NK-92 (cell line): ENCODE measurements around the gene MEFV.
"Not testable (repeated sequence)": the region's sequence is repeated elsewhere in the genome, so short reads cannot be mapped to it uniquely, and the experiment has no call there.

Experiments used
- DNase-seq: peaks from one replicate; lab custom pipeline; 2025; ENCODE audit not compliant: unreplicated experiment; lab: John Stamatoyannopoulos, UW

MEFV gene, protein sequence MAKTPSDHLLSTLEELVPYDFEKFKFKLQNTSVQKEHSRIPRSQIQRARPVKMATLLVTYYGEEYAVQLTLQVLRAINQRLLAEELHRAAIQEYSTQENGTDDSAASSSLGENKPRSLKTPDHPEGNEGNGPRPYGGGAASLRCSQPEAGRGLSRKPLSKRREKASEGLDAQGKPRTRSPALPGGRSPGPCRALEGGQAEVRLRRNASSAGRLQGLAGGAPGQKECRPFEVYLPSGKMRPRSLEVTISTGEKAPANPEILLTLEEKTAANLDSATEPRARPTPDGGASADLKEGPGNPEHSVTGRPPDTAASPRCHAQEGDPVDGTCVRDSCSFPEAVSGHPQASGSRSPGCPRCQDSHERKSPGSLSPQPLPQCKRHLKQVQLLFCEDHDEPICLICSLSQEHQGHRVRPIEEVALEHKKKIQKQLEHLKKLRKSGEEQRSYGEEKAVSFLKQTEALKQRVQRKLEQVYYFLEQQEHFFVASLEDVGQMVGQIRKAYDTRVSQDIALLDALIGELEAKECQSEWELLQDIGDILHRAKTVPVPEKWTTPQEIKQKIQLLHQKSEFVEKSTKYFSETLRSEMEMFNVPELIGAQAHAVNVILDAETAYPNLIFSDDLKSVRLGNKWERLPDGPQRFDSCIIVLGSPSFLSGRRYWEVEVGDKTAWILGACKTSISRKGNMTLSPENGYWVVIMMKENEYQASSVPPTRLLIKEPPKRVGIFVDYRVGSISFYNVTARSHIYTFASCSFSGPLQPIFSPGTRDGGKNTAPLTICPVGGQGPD

DNA sequence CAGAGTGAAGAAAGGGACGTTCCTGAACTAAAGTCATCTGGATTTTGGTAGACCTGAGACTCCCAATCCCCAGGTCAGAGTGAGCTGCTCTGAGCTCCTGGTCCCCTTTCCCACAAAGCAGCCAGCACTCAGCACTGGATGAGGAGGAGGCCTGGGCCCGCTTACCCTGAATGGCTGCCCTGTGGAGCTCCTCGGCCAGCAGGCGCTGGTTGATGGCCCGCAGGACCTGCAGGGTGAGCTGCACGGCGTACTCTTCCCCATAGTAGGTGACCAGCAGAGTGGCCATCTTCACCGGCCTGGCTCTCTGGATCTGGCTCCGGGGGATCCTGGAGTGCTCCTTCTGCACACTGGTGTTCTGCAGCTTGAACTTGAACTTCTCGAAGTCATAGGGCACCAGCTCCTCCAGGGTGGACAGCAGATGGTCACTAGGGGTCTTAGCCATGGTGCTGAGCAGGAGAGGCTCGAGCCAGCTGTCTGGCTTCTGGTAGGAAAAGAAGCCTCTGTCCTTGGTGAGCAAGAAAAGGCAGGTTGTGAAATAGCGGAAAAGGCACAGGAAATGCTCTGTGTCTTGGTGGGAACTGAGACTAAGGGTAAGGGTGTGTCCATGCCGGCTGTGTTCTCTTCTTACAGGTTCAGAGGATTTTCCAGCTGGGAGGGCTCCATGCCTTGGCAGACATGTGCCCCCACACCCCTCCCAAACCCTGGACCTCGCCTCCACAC, at the start of gene MEFV:
TSS of gene MEFV (minus strand) at position 488 of the 720 bp plus-strand sequence. CDS start at position 442, 46 bp downstream.
- DNase-seq: no peak

DNA sequence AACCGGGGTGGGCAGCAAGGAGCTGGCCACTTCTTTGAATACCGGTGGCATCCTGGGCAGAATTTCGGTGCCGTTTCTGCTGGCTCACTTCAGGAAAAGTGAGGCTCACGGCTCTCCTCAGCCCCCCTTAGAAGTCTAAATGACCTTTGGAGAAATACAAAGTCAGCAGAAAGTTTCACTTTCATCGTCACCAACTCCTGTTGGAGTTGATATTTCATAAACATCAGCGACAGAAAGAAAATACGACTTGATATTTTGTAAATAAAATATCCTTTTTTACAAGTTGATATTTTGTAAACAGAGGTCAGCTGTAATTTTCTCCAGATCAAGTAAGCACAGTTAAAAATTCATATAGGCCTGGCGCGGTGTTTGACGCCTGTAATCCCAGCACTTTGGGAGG, 49.6 kb upstream of the MEFV start:
- no peak for DNase-seq

DNA sequence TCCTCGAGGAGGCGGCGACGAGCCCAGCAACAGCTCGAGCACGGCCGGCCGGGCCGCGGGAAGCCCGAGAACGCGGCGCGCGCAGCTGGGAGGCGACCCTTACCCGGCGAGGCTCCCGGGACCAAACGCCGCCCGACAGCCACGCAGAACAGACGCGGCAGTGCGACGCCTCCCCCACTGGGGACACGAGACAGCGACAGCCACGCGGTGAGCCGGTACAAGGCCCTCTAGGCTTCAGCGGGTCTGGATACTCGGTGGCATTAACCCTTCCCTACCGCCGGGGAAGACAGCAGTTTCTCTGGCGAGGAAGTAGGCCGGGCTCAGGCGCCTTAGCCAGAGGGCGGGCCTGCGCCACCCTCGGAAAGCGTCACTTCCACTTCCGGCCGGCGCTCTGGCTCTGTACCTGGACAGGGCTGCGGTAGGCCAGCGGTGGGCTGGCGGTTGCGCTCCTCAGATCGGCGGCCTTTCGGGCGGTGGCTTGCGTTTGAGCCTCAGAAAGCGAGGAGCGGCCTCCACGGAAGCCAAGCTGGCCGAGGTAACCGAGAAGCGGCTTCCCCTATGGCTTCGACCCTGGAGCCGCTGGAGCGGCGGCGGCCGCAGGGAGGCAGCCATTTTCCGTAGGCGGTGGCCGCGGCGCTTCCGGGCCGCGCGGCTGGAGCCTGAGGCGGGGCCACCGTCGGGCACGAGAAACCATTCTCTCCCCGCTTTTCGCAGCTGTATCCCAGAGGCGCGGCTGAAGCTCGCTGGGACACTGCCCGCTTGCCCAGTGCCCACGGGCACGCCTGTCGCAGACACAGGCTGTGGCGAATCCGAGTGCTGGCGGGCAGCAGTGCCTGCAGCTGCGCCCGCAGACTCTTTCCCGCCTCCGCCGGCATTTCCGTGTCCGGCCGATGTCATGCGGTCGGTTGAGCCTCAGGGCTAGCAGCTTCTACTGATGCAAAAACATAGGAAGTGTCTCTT, 49.0 kb upstream of the MEFV start, which contains the start of the genes TIGD7 and ZNF75A:
TSS of gene TIGD7 (minus strand) at position 322 of the 960 bp plus-strand sequence. CDS start 4,816 bp downstream, outside the sequence.
TSS of gene ZNF75A (plus strand) at position 389 of the 960 bp plus-strand sequence. CDS start 2,932 bp downstream, outside the sequence.
- DNase-seq: no peak

DNA sequence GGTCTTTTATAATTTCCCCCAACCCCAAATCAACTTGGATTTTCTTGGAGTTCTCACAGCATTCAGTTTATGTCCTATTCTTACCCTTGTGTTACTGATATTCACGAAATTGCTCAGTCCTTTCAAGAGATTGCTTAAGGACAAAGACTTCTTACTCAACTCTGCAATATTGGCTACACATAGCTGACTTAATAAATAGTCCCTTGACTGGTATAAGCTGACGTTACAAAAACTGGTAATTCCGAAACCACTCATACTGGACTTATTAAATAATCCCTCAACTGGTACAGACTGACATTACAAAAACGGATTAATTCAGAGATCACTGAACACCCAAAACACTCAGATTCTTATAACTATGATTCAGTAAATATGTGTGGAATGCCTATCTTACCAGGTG, 47.9 kb upstream of the MEFV start:
- DNase-seq: no peak

DNA sequence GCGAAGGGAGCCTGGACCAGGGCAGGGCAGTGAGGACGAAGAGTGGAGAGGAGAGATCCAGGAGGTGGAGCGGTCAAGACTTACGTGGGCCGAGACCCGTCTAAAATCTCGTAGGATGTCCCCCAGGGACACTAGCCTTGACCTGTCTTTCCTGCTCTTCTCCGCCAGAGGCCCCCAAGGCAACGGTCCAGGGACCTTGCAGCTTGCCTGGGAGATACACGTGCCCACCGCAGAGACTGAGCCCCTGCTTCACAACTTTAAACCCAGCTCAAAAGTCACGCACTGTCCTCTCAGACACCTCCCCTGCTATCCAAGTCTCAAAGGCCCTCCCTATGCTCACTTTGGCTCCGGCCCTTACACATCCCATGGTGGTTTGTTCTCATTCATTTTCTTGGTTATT, 39.4 kb upstream of the MEFV start:
- DNase-seq: no peak

DNA sequence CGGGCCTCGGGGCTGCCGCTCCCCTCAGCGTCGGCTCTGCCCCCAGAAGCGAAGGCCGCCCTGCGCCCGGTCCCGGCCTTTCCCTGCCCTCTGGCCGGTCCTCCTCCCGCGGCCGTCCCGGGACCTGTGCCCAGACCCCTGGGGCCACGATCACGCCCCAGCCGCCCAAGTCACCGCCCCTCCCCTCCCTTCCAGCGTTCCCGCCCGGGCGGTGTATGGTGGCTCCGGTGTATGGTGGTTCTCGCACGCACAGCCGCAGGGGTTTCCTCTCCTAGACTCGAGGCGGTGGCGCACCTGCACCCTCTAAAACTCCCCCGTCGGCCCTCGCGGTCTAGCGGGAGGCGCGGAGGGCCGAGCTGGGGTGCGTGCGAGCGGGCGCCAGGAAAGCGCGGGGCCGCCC, 38.8 kb upstream of the MEFV start:
- no peak for DNase-seq

DNA sequence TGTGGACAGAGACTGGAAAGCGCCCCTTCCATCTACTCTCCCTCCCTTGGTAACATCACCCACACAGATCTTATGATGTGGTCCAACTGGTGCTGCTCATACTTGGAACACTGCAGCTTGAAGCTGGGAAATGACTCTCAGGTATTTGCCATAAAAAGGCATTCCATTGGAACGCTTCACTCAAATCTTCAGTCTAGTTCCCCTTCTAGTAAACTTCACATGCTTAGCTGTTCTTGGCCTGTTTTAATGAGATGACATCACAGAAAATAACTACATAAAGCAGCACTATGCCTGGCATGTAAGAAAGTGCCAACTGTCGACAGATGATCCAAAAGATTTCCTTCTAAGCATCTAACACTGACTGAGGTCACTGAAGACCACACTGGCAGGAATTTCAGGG, 36.2 kb upstream of the MEFV start:
- no peak for DNase-seq

DNA sequence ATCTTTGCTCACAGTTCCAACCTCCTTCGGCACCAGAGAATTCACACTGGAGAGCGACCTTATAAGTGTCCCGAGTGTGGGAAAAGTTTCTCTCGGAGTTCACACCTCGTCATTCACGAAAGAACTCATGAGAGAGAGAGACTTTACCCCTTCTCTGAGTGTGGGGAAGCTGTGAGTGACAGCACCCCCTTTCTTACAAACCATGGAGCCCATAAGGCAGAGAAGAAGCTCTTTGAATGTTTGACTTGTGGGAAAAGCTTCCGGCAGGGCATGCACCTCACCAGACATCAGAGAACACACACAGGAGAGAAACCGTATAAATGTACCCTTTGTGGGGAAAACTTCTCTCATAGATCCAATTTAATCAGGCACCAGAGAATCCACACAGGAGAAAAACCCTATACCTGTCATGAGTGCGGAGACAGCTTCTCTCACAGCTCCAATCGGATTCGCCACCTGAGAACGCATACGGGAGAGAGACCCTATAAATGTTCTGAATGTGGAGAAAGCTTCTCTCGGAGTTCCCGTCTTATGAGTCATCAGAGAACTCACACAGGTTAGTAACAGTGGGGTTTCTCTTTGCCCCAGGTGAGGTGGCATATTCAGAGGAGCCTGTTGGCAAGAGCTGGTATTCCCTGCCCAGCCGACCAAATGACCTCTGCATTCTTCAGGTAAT, 33.7 kb upstream of the MEFV start:
- no peak for DNase-seq

DNA sequence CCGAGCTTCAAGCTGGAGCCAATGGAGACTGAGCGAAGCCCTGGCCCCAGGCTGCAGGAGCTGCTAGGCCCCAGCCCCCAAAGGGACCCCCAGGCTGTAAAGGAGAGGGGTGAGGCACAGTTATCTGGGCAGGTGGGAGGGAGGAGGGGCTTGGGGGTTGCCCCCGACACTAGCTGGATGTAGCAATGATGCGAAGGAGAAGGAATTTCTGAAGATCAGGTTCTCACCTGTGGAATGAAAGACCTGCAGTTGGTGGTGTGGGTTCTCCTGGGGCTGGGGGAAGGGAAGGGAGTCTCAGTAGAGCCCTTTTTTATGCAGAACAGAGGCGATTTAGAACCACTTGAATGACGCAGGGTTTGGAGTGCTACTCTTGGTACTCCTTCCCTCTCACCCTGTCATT, 28.7 kb upstream of the MEFV start:
- DNase-seq: no peak

DNA sequence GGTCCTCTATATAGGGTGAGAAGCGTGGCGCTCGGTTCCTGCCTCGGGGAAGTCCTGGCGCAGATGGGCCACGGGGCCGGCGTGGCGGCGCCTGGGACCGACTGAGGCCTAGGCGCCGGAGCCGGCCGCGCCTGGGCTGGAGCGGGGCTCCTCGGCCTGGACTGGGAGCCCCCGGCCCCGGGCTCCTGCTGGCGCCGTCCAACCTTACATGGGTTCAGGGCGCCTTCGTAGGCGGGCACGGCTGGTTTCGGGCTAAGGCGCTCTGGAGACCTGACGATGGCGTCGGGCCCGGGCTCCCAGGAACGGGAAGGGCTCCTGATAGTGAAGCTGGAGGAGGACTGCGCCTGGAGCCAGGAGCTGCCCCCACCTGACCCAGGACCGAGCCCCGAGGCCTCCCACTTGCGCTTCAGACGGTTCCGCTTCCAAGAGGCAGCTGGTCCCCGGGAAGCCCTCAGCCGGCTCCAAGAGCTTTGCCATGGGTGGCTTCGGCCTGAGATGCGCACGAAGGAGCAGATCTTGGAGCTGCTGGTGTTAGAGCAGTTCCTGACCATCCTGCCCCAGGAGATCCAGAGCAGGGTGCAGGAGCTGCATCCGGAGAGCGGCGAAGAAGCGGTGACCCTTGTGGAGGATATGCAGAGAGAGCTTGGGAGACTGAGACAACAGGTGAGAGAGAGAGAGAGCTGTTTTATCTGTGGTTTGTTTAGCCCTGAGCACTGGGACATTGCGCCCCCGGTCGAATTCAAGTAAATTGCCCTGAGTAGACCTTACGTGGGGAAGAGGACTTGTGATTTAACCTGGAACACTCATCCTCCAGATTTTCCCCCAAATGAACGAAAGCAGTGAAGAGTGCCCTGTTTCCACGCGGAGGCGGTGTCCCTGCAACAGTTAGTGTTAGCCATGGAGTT, 27.4 kb upstream of the MEFV start:
- DNase-seq: no peak

DNA sequence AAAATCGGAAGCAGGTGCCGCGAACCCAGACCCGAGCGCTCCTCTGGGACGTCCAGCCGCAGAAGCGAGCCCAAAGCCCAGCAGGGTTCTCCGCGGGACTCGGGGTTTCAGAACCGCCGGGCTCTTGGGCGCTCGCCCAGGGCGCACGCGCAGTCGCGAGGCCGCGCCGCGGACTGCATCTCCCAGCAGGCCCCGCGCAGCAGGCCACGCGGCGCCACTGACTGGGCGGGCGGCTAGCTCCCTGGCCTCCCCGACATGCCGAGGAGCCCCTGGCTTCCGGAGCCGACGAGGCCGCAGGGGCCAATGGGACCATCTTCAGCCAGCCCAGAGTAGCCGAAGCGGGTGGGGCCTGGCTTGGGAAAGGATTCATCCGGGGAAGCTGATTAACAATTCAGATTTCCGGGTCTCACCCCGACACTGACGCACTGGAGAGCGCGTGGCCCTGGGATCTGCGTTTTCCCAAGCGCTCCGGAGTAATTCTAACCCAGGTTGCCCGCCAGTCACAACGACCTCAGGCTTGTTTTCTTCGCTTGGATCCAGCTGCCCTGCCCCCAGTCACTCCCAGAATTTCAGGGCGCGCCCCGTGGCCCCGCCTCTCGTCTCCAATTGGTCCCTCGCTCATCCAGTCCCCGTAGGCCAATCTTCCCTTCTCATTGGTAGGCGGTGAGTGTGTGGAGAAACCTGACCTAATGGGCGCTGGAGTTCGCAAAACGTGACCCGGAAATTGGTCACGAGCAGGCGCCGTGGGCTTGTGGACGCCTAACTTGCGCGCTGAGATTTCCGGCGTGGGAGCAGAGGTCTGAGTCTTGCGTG, 26.5 kb upstream of the MEFV start, which contains the start of gene ZNF263:
TSS of gene ZNF263 (plus strand) at position 762 of the 813 bp plus-strand sequence. CDS start 328 bp downstream, outside the sequence.
- DNase-seq: peak; percentile 81

DNA sequence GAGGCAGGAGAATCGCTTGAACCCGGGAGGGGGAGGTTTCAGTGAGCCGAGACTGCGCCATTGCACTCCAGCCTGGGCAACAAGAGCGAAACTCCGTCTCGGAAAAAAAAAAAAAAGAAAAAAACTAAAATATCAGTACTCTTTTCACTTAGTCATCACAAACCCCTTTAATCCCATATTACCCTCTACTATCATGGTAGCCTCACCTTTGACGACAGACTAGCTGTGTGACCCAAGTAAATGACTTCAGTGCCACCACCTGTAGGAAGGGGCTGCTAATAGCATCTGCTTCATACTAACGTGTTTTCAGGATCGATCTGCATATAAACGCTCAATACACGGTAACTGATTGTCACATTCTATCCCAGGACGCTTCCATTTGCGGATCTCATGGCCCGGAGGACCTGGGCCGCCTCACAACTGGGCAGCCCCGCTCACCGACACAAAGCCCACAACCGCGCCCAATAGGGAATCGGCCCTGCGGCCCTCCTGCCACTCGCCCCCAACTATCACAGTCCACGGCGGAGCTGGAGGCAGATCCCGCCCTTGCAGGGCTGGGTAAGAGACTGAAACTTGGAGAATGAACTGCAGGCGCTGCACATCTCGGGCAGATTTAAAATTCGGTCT, 25.8 kb upstream of the MEFV start:
- no peak for DNase-seq

DNA sequence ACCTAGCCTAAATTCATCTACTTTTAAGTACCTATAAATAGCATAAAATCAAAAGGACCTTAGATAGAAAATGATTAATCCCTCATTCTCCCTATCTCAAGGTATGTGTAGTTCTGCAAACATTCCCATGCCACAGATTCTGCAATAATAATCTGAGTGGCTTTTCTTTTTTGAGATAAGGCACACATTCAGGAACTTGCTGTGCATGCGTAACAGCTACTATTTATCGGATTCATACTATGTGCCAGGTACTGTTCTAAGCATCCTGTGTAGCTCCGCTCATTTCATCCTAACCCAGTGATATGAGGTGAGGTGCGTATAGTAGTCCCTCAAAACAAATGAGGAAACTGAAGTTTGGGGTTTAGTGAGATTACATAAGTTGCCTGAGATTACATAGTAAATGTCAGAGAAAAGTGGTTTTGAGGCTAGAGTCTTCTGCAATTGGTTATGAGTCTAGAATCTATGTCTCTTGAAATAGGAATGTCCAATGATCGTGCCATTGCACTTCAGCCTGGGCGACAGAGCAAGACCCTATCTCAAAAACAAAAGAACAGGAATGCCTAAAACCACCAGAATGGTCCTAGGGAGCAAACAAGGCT, 24.9 kb upstream of the MEFV start:
- DNase-seq: no peak

DNA sequence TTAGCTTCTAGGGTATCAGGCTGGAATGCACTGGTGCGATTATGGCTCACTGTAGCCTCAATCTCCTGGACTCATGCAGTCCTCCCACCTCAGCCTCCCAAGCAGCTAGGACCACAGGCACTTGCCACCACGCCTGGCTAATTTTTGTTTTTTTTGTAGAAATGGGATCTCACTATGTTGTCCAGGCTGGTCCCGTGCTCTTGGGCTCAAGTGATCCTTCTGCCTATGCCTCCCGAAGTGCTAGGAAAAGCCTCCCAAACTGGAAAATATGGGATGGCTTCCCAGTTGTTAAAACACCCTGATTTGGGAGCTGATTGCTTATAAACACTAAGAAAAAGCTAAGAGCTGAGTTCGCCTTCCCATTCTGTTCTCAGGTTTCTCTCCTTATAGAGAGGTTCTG, 20.2 kb upstream of the MEFV start:
- DNase-seq: no peak

DNA sequence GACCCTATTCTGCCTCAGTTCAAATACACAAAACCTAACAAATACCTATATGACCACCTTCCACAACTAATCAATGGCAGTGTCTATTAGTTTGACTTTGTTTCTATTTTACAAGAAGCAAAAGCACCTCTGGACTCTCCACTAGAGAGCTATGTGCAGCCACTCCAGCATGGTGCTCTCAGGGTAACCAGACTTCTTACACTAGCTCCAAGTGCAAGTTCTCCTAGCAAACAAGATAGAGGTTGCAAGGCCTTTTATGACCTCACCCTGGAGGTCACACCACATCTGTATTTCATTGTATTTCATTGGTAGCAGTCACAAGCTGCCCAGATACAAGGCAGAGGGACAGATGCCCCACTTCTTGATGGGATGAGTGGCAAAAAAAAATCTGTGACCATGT, 18.5 kb upstream of the MEFV start:
- no peak for DNase-seq

DNA sequence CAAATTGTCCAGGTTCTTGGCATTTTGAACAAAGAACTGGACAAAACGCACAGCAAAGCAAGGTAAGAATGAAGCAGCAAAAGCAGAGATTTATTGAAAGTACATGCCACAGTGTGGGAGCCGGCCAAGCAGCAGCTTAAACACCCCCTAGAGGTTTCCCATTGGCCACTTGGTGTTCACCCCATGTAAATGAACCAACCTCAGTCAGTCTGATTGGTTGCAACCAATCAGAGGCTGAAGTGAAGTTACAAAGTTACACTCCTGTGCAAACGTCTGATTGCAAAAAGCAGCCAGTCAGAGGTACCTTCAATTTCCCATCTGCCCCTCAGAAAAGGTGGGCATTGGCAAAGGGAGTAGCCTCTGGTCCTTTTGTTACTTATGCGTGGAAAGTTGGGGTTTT, 18.1 kb upstream of the MEFV start:
- no peak for DNase-seq

DNA sequence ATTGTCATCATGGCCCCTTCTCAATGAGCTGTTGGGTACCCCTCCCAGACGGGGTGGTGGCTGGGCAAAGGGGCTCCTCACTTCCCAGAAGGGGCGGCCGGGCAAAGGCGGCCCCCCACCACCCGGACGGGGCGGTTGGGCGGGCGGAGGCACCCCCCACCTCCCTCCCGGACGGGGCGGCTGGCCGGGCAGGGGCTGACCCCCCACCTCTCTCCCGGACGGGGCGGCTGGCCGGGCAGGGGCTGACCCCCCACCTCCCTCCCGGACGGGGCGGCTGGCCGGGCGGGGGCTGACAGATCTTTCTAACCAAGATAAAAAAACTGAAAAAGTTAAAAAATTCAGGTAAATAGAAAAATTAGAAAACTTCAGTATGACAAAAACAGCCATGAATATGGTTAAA, 14.8 kb upstream of the MEFV start:
- DNase-seq: not testable (repeated sequence)
